Measurements from ENCODE around the gene MDFIC. TPM values are rescaled to one million over a fixed set of nuclear protein-coding genes. Genes with fewer than 3 reads are reported as not detected.

MDFIC gene
- total and polyA plus RNA-seq, 2 donors (not counting 1 experiment from before 2014, with no cell fraction given), result 19.6 to 66.1 TPM

GRCh38 chr7:114889646-114890285, 32.1 kb upstream of the MDFIC start:
- CTCF ChIA-PET, result interaction anchor here (1.2 kb wide), 1 partner anchor 22 kb away, joined by 3 read pairs; no protein-coding TSS in a partner anchor
- Mint-ChIP-seq H3K4me1 (peaks cover 3% of the 10 kb centered on the region), H3K27me3 (no peaks in the 10 kb centered on the region), H3K27ac (no peak overlapping the region), H3K9me3 (ENCODE audit: insufficient read depth) (no peaks in the 10 kb centered on the region), H3K4me3 (no peak overlapping the region)
- no peaks in the 10 kb centered on the region for H4K20me1 ChIP-seq (ENCODE audit: control insufficient read depth, insufficient read depth, low read length, poor library complexity, severe bottlenecking)
- H3K4me2 ChIP-seq (replicated peaks; ENCODE audit: low read depth, low read length, poor library complexity, severe bottlenecking), result no peak overlapping the region
- intact Hi-C loops (cut with micrococcal nuclease), result no loop called here
- no peak overlapping the region for H3K27ac ChIP-seq (ENCODE audit: low read length in 2 of 2)
- H3K36me3 ChIP-seq (replicated peaks in 1 of 2; ENCODE audit: control extremely low read depth in 1 of 2, control insufficient read depth in 1 of 2, extremely low read depth in 1 of 2, insufficient read depth in 2 of 2, low read length in 1 of 2), result no peaks in the 10 kb centered on the region
- POLR2A ChIA-PET, result no interaction called here
- H3K27me3 ChIP-seq (replicated peaks in 1 of 4; ENCODE audit: control extremely low read depth in 1 of 4, control insufficient read depth in 3 of 4, insufficient read depth in 4 of 4, low read length in 3 of 4), result no peaks in the 10 kb centered on the region
- no peak overlapping the region for H3K9ac ChIP-seq (ENCODE audit: low read length)
- no peaks in the 10 kb centered on the region for H3K9me3 ChIP-seq (ENCODE audit: control extremely low read depth in 1 of 3, control insufficient read depth in 2 of 3, insufficient read depth in 1 of 3, low read length in 2 of 3)
- ATAC-seq (ENCODE audit: low read depth), result peak; percentile 63
- no peak for DNase-seq
- H3K4me3 ChIP-seq (ENCODE audit: control extremely low read depth in 1 of 5, extremely low read depth in 1 of 5, insufficient read depth in 1 of 5, low read depth in 2 of 5, low read length in 4 of 5), result no peak overlapping the region
- H2AFZ ChIP-seq (ENCODE audit: insufficient read depth, low read depth, low read length, poor library complexity, severe bottlenecking), result no peak overlapping the region
- no peaks in the 10 kb centered on the region for H3K79me2 ChIP-seq (ENCODE audit: control insufficient read depth, insufficient read depth, low read length)
- no peaks in the 10 kb centered on the region for H3K4me1 ChIP-seq (ENCODE audit: control insufficient read depth in 2 of 2, insufficient read depth in 2 of 2, low read length in 2 of 2)
- WGBS (ENCODE audit: insufficient coverage), result 59% methylated on average over 2 of the region's 3 CpGs
- no peak for TF ChIP-seq EZH2 (IDR thresholded peaks at IDR 0.05; ENCODE audit: borderline replicate concordance, insufficient read depth, low read depth, low read length, poor library complexity, severe bottlenecking)
- TF ChIP-seq, protein P1, sequence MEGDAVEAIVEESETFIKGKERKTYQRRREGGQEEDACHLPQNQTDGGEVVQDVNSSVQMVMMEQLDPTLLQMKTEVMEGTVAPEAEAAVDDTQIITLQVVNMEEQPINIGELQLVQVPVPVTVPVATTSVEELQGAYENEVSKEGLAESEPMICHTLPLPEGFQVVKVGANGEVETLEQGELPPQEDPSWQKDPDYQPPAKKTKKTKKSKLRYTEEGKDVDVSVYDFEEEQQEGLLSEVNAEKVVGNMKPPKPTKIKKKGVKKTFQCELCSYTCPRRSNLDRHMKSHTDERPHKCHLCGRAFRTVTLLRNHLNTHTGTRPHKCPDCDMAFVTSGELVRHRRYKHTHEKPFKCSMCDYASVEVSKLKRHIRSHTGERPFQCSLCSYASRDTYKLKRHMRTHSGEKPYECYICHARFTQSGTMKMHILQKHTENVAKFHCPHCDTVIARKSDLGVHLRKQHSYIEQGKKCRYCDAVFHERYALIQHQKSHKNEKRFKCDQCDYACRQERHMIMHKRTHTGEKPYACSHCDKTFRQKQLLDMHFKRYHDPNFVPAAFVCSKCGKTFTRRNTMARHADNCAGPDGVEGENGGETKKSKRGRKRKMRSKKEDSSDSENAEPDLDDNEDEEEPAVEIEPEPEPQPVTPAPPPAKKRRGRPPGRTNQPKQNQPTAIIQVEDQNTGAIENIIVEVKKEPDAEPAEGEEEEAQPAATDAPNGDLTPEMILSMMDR (IDR thresholded peaks at IDR 0.05), result no peak

- Histone ChIP-seq H2AFZ (ENCODE audit: insufficient read depth, low read depth, low read length, poor library complexity, severe bottlenecking) (no peak overlapping the region), H4K20me1 (ENCODE audit: control insufficient read depth, insufficient read depth, low read length, poor library complexity, severe bottlenecking) (no peaks in the 10 kb centered on the region), H3K36me3 (replicated peaks in 1 of 2; ENCODE audit: control extremely low read depth in 1 of 2, control insufficient read depth in 1 of 2, extremely low read depth in 1 of 2, insufficient read depth in 2 of 2, low read length in 1 of 2) (no peaks in the 10 kb centered on the region), H3K27ac (ENCODE audit: low read length in 2 of 2) (no peak overlapping the region), H3K79me2 (ENCODE audit: control insufficient read depth, insufficient read depth, low read length) (no peaks in the 10 kb centered on the region), H3K4me2 (replicated peaks; ENCODE audit: low read depth, low read length, poor library complexity, severe bottlenecking) (no peak overlapping the region), H3K27me3 (replicated peaks in 1 of 4; ENCODE audit: control extremely low read depth in 1 of 4, control insufficient read depth in 3 of 4, insufficient read depth in 4 of 4, low read length in 3 of 4) (no peaks in the 10 kb centered on the region), H3K9me3 (ENCODE audit: control extremely low read depth in 1 of 3, control insufficient read depth in 2 of 3, insufficient read depth in 1 of 3, low read length in 2 of 3) (no peaks in the 10 kb centered on the region), H3K9ac (ENCODE audit: low read length) (no peak overlapping the region), H3K4me3 (ENCODE audit: control extremely low read depth in 1 of 5, extremely low read depth in 1 of 5, insufficient read depth in 1 of 5, low read depth in 2 of 5, low read length in 4 of 5) (no peak overlapping the region), H3K4me1 (ENCODE audit: control insufficient read depth in 2 of 2, insufficient read depth in 2 of 2, low read length in 2 of 2) (no peaks in the 10 kb centered on the region)
- Mint-ChIP-seq H3K27me3 (no peaks in the 10 kb centered on the region), H3K27ac (no peak overlapping the region), H3K4me1 (peaks cover 3% of the 10 kb centered on the region), H3K9me3 (ENCODE audit: insufficient read depth) (no peaks in the 10 kb centered on the region), H3K4me3 (no peak overlapping the region)
- ChIA-PET POLR2A (no interaction called here), CTCF (no interaction called here)
- no peak for TF ChIP-seq EZH2 (IDR thresholded peaks at IDR 0.05; ENCODE audit: borderline replicate concordance, insufficient read depth, low read depth, low read length, poor library complexity, severe bottlenecking)
- TF ChIP-seq, protein P1 (IDR thresholded peaks at IDR 0.05), result no peak
- DNase-seq (no peak), ATAC-seq (ENCODE audit: low read depth) (no peak)
- no CpG with 5 or more reads among the region's 4 CpGs for WGBS (ENCODE audit: insufficient coverage)
- intact Hi-C loops (cut with micrococcal nuclease), result no loop called here
These were observed 31.3 kb upstream of the MDFIC start for GRCh38 chr7:114890561-114890960.

Measured in B cell (primary cell).